ENCODE data around the gene MRPS2.
A peak's percentile ranks its signal among the peaks of the same experiment; 100 is the strongest.

Gene MRPS2

DNA sequence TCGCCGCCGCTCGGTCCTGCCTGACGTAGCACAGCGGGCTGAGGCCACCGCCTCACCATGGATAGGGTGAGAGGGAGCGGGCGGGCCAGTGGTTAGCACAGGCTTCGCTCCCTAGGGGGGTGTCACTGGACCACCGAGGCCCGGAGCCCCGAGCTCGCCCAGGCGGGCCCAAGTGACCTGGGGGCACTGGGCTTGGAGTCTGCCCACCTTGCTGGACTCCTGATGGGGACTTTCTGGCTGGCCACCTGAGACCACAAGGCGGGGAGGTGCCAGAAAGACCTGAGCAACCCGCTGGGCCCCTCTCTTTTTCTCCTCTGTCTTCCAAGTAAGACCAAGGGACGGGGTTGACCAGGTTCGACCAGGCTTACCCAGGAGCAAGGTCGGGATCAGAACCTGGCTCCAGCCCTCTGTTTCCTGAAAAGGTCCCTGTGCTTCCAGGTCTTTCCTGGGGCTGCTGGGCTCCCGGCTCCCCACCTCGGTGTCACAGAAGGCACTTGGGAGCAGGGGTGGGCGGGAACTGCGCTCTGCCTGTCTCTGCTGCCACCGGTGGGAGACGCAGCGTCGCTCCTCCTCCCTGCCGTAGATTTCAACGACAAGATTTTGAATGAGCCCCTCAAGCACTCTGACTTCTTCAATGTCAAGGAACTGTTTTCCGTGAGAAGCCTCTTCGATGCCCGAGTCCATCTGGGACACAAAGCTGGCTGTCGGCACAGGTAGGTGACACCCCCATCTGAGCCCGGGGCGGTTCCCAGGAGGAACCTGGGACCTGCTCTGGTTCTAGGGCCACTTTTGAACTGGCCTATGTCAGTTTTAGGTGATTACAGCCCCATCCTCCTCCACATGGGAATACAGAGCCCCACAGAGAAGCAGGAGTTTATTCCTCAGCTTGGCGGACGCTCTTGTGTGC is 1.0 kb downstream of the MRPS2 start:
- Histone ChIP-seq H3K27me3 (replicated peaks; ENCODE audit: control insufficient read depth, insufficient read depth, low read length) (no peaks in the 10 kb centered on the region), H3K36me3 (ENCODE audit: control insufficient read depth, insufficient read depth, low read length) (peaks cover 26% of the 10 kb centered on the region), H3K4me3 (replicated peaks; ENCODE audit: low read depth, low read length) (peak overlapping the region; percentile 95)
- TF ChIP-seq, protein P1, sequence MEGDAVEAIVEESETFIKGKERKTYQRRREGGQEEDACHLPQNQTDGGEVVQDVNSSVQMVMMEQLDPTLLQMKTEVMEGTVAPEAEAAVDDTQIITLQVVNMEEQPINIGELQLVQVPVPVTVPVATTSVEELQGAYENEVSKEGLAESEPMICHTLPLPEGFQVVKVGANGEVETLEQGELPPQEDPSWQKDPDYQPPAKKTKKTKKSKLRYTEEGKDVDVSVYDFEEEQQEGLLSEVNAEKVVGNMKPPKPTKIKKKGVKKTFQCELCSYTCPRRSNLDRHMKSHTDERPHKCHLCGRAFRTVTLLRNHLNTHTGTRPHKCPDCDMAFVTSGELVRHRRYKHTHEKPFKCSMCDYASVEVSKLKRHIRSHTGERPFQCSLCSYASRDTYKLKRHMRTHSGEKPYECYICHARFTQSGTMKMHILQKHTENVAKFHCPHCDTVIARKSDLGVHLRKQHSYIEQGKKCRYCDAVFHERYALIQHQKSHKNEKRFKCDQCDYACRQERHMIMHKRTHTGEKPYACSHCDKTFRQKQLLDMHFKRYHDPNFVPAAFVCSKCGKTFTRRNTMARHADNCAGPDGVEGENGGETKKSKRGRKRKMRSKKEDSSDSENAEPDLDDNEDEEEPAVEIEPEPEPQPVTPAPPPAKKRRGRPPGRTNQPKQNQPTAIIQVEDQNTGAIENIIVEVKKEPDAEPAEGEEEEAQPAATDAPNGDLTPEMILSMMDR (IDR thresholded peaks at IDR 0.05; ENCODE audit: insufficient read depth, low read length, poor library complexity, severe bottlenecking): no peak
- no peak for DNase-seq (ENCODE audit: extremely low read depth, insufficient read length)

DNA sequence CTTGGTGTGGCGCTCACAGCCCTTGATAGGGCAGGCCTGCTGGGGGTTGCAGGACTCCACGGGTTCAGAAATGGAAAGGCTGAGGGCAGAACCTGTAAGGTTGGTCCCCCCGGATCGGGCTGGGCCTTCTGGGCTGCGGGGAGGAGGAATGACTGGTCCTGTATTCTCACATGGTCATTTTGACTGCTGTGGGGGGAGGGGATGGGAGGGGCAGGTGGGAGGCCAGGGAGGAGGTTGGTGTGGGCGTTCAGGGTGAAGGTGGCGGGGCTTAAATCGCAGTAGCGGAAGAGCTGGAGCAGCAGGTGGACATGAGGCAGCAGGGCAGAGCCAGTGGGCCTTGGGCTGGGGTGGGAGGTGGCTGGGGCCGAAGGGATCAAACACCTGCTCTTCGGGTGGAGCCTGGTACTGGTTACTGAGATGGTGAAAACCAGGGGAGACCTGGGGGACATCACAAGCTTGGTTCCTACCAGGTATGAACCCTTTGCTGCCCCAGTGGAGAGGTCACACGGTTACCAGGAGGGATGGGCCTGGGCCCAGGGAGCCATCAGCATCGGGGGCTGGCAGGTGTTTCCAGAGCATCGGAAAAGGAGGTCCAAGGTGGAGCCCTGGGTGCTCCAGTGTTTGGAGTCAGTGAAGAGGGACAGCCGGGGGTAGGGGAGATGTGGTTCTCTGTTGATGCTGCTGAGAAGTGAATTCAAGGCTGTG is 1.8 kb downstream of the MRPS2 start:
- Histone ChIP-seq H3K36me3 (ENCODE audit: control insufficient read depth, insufficient read depth, low read length) (peaks cover 26% of the 10 kb centered on the region), H3K4me3 (replicated peaks; ENCODE audit: low read depth, low read length) (no peak overlapping the region), H3K27me3 (replicated peaks; ENCODE audit: control insufficient read depth, insufficient read depth, low read length) (no peaks in the 10 kb centered on the region)
- DNase-seq (ENCODE audit: extremely low read depth, insufficient read length): no peak
- TF ChIP-seq, protein P1 (IDR thresholded peaks at IDR 0.05; ENCODE audit: insufficient read depth, low read length, poor library complexity, severe bottlenecking): no peak

DNA sequence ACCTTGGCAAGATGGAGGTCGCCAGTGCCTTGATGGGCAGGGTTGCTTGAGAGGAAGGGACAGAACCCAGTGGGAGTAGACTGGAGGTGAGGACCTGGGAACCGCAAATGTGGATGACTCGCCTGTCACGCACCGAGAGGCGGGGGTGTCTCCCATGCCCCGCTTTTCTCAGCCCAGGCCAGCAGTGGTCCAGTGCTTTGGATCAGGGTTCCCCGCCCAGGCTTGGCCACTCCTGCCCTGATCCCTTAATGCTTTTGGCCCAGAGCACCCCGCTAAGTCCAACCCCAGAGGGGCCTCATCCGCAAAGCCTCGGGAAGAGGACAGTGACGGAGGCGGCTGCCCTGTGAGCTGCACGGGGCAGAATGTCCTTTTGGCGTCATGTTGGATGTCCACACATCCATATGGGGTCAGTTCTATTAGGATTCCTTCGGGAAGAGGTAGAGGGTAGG is 2.4 kb downstream of the MRPS2 start:
- TF ChIP-seq, protein P1 (IDR thresholded peaks at IDR 0.05; ENCODE audit: insufficient read depth, low read length, poor library complexity, severe bottlenecking): no peak
- no peaks in the 10 kb centered on the region; the same call in 1 of the 2 replicates for H3K27me3 ChIP-seq (replicated peaks; ENCODE audit: control insufficient read depth, insufficient read depth, low read length)
- peaks cover 26% of the 10 kb centered on the region for H3K36me3 ChIP-seq (ENCODE audit: control insufficient read depth, insufficient read depth, low read length)
- no peak for DNase-seq (ENCODE audit: extremely low read depth, insufficient read length)
- H3K4me3 ChIP-seq (replicated peaks; ENCODE audit: low read depth, low read length): no peak overlapping the region

DNA sequence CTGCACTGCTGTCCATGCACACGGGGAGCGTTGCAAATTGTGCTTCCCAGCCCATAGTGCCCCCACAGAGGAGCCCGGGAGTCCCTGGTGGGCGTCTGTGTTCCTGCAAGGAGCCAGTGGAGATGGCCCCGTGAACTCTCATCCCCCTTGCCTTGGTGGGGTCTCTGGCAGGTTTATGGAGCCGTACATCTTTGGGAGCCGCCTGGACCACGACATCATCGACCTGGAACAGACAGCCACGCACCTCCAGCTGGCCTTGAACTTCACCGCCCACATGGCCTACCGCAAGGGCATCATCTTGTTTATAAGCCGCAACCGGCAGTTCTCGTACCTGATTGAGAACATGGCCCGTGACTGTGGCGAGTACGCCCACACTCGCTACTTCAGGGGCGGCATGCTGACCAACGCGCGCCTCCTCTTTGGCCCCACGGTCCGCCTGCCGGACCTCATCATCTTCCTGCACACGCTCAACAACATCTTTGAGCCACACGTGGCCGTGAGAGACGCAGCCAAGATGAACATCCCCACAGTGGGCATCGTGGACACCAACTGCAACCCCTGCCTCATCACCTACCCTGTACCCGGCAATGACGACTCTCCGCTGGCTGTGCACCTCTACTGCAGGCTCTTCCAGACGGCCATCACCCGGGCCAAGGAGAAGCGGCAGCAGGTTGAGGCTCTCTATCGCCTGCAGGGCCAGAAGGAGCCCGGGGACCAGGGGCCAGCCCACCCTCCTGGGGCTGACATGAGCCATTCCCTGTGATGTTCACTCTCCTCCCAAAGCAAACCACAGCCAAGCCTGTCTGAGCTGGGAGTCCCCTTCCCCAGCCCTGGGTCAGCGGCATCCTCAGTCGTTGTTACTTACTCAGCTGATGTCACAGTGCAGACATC is 3.1 kb downstream of the MRPS2 start:
- no peaks in the 10 kb centered on the region; the same call in 1 of the 2 replicates for H3K27me3 ChIP-seq (replicated peaks; ENCODE audit: control insufficient read depth, insufficient read depth, low read length)
- H3K36me3 ChIP-seq (ENCODE audit: control insufficient read depth, insufficient read depth, low read length): peaks cover 26% of the 10 kb centered on the region
- DNase-seq (ENCODE audit: extremely low read depth, insufficient read length): no peak
- H3K4me3 ChIP-seq (replicated peaks; ENCODE audit: low read depth, low read length): no peak overlapping the region
- TF ChIP-seq, protein P1 (IDR thresholded peaks at IDR 0.05; ENCODE audit: insufficient read depth, low read length, poor library complexity, severe bottlenecking): no peak
